HEK293 (cell line): ENCODE data around the gene IQSEC1.
"Not testable (repeated sequence)": the region's sequence is repeated elsewhere in the genome, so short reads cannot be mapped to it uniquely, and the experiment has no call there.

Experiments used
- CTCF ChIA-PET: fragments of 350-600 bp; formaldehyde crosslinking; extraction: SDS; loops from one replicate; lab custom pipeline; 2021; ENCODE audit warnings: antibody characterized with exemption; lab: Yijun Ruan, JAX
- POLR2A ChIA-PET: fragments of 300-600 bp; formaldehyde crosslinking; extraction: SDS; loops from one replicate; lab custom pipeline; 2020; ENCODE audit warnings: antibody characterized with exemption, inconsistent platforms; lab: Yijun Ruan, JAX
- H3K27ac ChIP-seq: fragments of 200-500 bp; sonication (Bioruptor generic); 2 replicates; pipeline ENCODE4 v1.5.1; 2014; ENCODE audit warnings: low read depth, low read length, control low read depth, inconsistent platforms; ENCODE audit errors: extremely low read depth
- H3K36me3 ChIP-seq, 2 experiments: fragments of 200-500 bp in 1 of 2; sonication (Bioruptor generic) in 1 of 2; 1 replicate in 1 of 2; 2 replicates in 1 of 2; pipeline ENCODE4 v1.5.1; 2014 to 2017; ENCODE audit warnings: inconsistent platforms in 2 of 2, low read length in 2 of 2; ENCODE audit not compliant: control insufficient read depth in 2 of 2, insufficient read depth in 1 of 2
- H3K4me1 ChIP-seq: fragments of 200-500 bp; sonication (Bioruptor generic); 2 replicates; pipeline ENCODE4 v1.5.1; 2014; ENCODE audit warnings: mild to moderate bottlenecking, low read length, inconsistent platforms; ENCODE audit not compliant: control insufficient read depth, insufficient read depth
- H3K4me3 ChIP-seq: 2 replicates; pipeline ENCODE4 v1.5.1; 2011; ENCODE audit warnings: low read depth, mild to moderate bottlenecking, control low read depth, low read length, moderate library complexity
- H3K9me3 ChIP-seq: fragments of 200-500 bp; sonication (Bioruptor generic); 2 replicates; pipeline ENCODE4 v1.5.1; 2014; ENCODE audit warnings: low read depth, low read length, inconsistent platforms; ENCODE audit not compliant: control insufficient read depth, insufficient read depth
- KLF16 ChIP-seq: fragments of 450-650 bp; formaldehyde crosslinking; IDR thresholded peaks from 2 replicates; pipeline ENCODE4 v1.5.1; 2017; ENCODE audit warnings: missing biosample characterization, missing genetic modification characterization
- MYNN ChIP-seq: fragments of 450-650 bp; formaldehyde crosslinking; IDR thresholded peaks from 2 replicates; pipeline ENCODE4 v1.5.1; 2016; ENCODE audit warnings: missing biosample characterization, missing genetic modification characterization, borderline replicate concordance
- REST ChIP-seq: fragments of 450-650 bp; formaldehyde crosslinking; IDR thresholded peaks from 2 replicates; pipeline ENCODE4 v1.5.1; 2016; ENCODE audit warnings: missing biosample characterization, missing genetic modification characterization
- SP7 ChIP-seq: fragments of 450-650 bp; formaldehyde crosslinking; IDR thresholded peaks from 2 replicates; pipeline ENCODE4 v1.5.1; 2016; ENCODE audit warnings: missing biosample characterization, missing genetic modification characterization
- ZFHX2 ChIP-seq: fragments of 450-650 bp; formaldehyde crosslinking; conservative IDR thresholded peaks from 2 replicates; pipeline ENCODE4 v1.5.1; 2016; ENCODE audit warnings: missing biosample characterization, missing genetic modification characterization
- ZNF133 ChIP-seq: fragments of 450-650 bp; formaldehyde crosslinking; IDR thresholded peaks from 2 replicates; pipeline ENCODE4 v1.5.1; 2016; ENCODE audit warnings: missing biosample characterization, missing genetic modification characterization
- ZNF140 ChIP-seq: fragments of 450-650 bp; formaldehyde crosslinking; IDR thresholded peaks from 2 replicates; pipeline ENCODE4 v1.5.1; 2016; ENCODE audit warnings: missing biosample characterization, missing genetic modification characterization
- ZNF580 ChIP-seq: fragments of 450-650 bp; formaldehyde crosslinking; IDR thresholded peaks from 2 replicates; pipeline ENCODE4 v1.5.1; 2016; ENCODE audit warnings: missing biosample characterization, missing genetic modification characterization
- ZNF629 ChIP-seq: fragments of 450-650 bp; formaldehyde crosslinking; IDR thresholded peaks from 2 replicates; pipeline ENCODE4 v1.5.1; 2017; ENCODE audit warnings: missing biosample characterization, missing genetic modification characterization
- ZNF639 ChIP-seq: fragments of 450-650 bp; formaldehyde crosslinking; IDR thresholded peaks from 2 replicates; pipeline ENCODE4 v1.5.1; 2016; ENCODE audit warnings: missing biosample characterization, missing genetic modification characterization
- TF ChIP-seq, protein P1 (sequence below): fragments of 450-650 bp; formaldehyde crosslinking; IDR thresholded peaks from 2 replicates; pipeline ENCODE4 v1.5.1; 2016; ENCODE audit warnings: missing biosample characterization, missing genetic modification characterization, low read depth
- TF ChIP-seq, protein P2 (sequence below): fragments of 450-650 bp; formaldehyde crosslinking; IDR thresholded peaks from 2 replicates; pipeline ENCODE4 v1.5.1; 2016; ENCODE audit warnings: missing biosample characterization, missing genetic modification characterization

Gene IQSEC1

GRCh38 chr3:12882336-12883310, 190.6 kb downstream of the IQSEC1 start:
- TF ChIP-seq MYNN (tag by site-specific recombination) (no peak), ZFHX2 (tag by site-specific recombination) (no peak), ZNF639 (no peak), ZNF140 (tag by site-specific recombination) (no peak), KLF16 (tag by site-specific recombination) (no peak), ZNF133 (tag by site-specific recombination) (no peak), SP7 (tag by site-specific recombination) (no peak), ZNF629 (tag by site-specific recombination) (no peak)
- TF ChIP-seq, protein P1, sequence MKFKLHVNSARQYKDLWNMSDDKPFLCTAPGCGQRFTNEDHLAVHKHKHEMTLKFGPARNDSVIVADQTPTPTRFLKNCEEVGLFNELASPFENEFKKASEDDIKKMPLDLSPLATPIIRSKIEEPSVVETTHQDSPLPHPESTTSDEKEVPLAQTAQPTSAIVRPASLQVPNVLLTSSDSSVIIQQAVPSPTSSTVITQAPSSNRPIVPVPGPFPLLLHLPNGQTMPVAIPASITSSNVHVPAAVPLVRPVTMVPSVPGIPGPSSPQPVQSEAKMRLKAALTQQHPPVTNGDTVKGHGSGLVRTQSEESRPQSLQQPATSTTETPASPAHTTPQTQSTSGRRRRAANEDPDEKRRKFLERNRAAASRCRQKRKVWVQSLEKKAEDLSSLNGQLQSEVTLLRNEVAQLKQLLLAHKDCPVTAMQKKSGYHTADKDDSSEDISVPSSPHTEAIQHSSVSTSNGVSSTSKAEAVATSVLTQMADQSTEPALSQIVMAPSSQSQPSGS: no peak
- TF ChIP-seq, protein P2, sequence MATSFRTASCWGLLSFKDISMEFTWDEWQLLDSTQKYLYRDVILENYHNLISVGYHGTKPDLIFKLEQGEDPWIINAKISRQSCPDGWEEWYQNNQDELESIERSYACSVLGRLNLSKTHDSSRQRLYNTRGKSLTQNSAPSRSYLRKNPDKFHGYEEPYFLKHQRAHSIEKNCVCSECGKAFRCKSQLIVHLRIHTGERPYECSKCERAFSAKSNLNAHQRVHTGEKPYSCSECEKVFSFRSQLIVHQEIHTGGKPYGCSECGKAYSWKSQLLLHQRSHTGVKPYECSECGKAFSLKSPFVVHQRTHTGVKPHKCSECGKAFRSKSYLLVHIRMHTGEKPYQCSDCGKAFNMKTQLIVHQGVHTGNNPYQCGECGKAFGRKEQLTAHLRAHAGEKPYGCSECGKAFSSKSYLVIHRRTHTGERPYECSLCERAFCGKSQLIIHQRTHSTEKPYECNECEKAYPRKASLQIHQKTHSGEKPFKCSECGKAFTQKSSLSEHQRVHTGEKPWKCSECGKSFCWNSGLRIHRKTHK: no peak
- TF ChIP-seq, all 188 proteins: peak for 0
- Histone ChIP-seq H3K36me3 (no peaks in the 10 kb centered on the region), H3K4me1 (no peaks in the 10 kb centered on the region), H3K27ac (no peak overlapping the region), H3K4me3 (no peak overlapping the region), H3K9me3 (no peaks in the 10 kb centered on the region)
- ChIA-PET POLR2A (no interaction called here), CTCF (interaction anchor here (0.7 to 2.0 kb wide), 2 partner anchors 9 to 118 kb away, joined by 3 to 8 read pairs; no protein-coding TSS in a partner anchor)

- CTCF ChIA-PET: interaction anchor here (0.7 kb wide), 1 partner anchor 119 kb away, joined by 3 read pairs; no protein-coding TSS in a partner anchor
- H3K36me3 ChIP-seq, H3K9me3 ChIP-seq, H3K27ac ChIP-seq, H3K4me1 ChIP-seq, H3K4me3 ChIP-seq, POLR2A ChIA-PET: not testable (repeated sequence)
These were observed 191.4 kb downstream of the IQSEC1 start for GRCh38 chr3:12881858-12882257.

DNA sequence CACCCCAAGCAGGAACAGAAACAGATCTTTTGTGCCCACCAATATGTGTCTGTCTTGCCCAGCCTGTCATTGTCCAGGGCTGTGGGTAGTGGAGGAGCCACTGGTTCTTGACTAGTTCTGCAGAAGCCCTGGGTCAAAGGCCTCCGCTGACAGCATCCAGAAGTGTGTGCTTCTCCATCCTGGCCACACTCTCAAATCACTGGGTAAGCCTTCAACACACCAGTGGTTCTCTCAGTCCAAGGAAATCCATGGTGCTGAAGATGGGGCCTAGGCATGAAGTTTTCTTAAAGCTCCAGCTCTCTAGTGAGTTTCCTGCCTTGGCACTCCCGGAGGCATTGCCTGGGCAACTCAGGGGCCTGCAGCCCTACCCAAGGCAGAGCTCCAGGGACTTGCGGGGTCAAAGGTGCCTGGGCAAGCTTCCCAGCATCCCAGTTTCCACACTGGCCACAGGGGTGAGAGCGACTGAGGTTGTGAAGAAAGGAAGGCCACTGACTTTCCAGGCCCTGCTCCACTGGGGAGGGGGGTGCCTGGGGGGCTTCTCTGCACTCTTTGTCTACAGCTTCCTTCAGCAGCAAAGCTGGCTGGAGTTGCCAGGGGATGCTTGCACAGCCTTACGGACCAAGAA, 193.9 kb downstream of the IQSEC1 start:
- no peaks in the 10 kb centered on the region for H3K9me3 ChIP-seq
- CTCF ChIA-PET: interaction anchor here (0.6 to 2.0 kb wide), 3 partner anchors 8 to 15 kb away, joined by 3 to 10 read pairs (median 4); no protein-coding TSS in a partner anchor
- H3K4me3 ChIP-seq: no peak overlapping the region
- H3K4me1 ChIP-seq: no peaks in the 10 kb centered on the region
- POLR2A ChIA-PET: no interaction called here
- H3K27ac ChIP-seq: no peak overlapping the region
- TF ChIP-seq ZNF580 (no peak), REST (tag by site-specific recombination) (peak; percentile 85)
- H3K36me3 ChIP-seq: no peaks in the 10 kb centered on the region

GRCh38 chr3:12878758-12879157, 194.5 kb downstream of the IQSEC1 start:
- H3K27ac ChIP-seq, H3K9me3 ChIP-seq, H3K36me3 ChIP-seq, POLR2A ChIA-PET, H3K4me1 ChIP-seq, H3K4me3 ChIP-seq: not testable (repeated sequence)
- CTCF ChIA-PET: interaction anchor here (0.6 to 1.4 kb wide), 2 partner anchors 8 to 15 kb away, joined by 3 to 4 read pairs; no protein-coding TSS in a partner anchor
